ENCODE measurements around the gene RPL22L1. TPM values are rescaled to one million over a fixed set of nuclear protein-coding genes. Genes with fewer than 3 reads are reported as not detected.
"Not testable (repeated sequence)": the region's sequence is repeated elsewhere in the genome, so short reads cannot be mapped to it uniquely, and the experiment has no call there.

The RPL22L1 gene
- polyA plus RNA-seq, 1 donor from 2014 or later = 86.6 TPM

DNA sequence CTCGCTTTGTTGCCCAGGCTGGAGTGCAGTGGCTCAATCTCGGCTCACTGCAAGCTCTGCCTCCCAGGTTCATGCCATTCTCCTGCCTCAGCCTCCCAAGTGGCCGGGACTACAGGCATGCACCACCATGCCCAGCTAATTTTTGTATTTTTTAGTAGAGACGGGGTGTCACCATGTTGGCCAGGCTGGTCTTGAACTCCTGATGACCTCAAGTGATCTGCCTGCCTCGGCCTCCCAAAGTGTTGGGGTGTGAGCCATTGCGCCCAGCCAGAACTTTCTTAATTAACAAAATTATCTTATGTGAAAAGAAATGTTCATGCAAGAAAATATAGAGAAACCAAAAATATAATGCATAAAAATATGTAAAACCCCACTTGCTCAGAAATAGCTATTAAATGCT is 7.3 kb upstream of the RPL22L1 start:
- H2AFZ ChIP-seq (ENCODE audit: low read depth, low read length); H3K27me3 ChIP-seq (ENCODE audit: insufficient read depth, low read depth, low read length); H3K4me2 ChIP-seq (ENCODE audit: low read length); H3F3A ChIP-seq (ENCODE audit: insufficient read depth, low read length, poor library complexity, severe bottlenecking); H3K9me2 ChIP-seq (ENCODE audit: insufficient read depth, low read length); H3K4me3 ChIP-seq (ENCODE audit: low read length); H3K9me3 ChIP-seq (ENCODE audit: low read length); H4K20me1 ChIP-seq (ENCODE audit: insufficient read depth); H3K27ac ChIP-seq (ENCODE audit: low read length); H3K36me3 ChIP-seq (ENCODE audit: insufficient read depth, low read length); H3K79me2 ChIP-seq (replicated peaks; ENCODE audit: insufficient read depth, low read length); H3K9ac ChIP-seq (ENCODE audit: low read length): not testable (repeated sequence)

DNA sequence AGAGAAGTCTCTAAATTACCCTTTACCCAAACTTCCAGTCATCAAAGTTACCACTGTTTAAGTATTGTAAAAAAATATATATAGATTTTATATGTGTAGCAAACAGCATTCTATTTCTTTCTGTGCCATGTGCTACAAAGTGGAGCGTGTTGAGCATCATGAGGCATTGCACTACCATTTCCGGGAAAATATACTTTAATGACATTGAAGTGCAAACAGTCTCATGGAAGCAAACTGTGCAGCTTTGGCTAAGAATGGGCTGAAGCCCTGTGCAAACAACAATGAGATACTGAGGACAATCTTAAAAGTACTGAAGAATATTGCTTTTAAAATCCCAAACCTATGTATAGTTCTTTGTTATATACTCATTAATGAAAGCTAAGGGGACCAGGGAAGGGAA is 6.5 kb upstream of the RPL22L1 start:
- no peaks in the 10 kb centered on the region for H4K20me1 ChIP-seq (ENCODE audit: insufficient read depth)
- no peak overlapping the region for H3K9ac ChIP-seq (ENCODE audit: low read length)
- no peaks in the 10 kb centered on the region for H3K9me3 ChIP-seq (ENCODE audit: low read length)
- H3K27ac ChIP-seq (ENCODE audit: low read length) = no peak overlapping the region
- H3K9me2 ChIP-seq (ENCODE audit: insufficient read depth, low read length) = no peaks in the 10 kb centered on the region
- no peaks in the 10 kb centered on the region for H3K79me2 ChIP-seq (replicated peaks; ENCODE audit: insufficient read depth, low read length)
- no peak overlapping the region for H2AFZ ChIP-seq (ENCODE audit: low read depth, low read length)
- no peaks in the 10 kb centered on the region for H3F3A ChIP-seq (ENCODE audit: insufficient read depth, low read length, poor library complexity, severe bottlenecking)
- H3K27me3 ChIP-seq (ENCODE audit: insufficient read depth, low read depth, low read length) = no peaks in the 10 kb centered on the region
- no peaks in the 10 kb centered on the region for H3K36me3 ChIP-seq (ENCODE audit: insufficient read depth, low read length)
- H3K4me3 ChIP-seq (ENCODE audit: low read length) = no peak overlapping the region
- no peak overlapping the region for H3K4me2 ChIP-seq (ENCODE audit: low read length)
- TF ChIP-seq, protein P1, sequence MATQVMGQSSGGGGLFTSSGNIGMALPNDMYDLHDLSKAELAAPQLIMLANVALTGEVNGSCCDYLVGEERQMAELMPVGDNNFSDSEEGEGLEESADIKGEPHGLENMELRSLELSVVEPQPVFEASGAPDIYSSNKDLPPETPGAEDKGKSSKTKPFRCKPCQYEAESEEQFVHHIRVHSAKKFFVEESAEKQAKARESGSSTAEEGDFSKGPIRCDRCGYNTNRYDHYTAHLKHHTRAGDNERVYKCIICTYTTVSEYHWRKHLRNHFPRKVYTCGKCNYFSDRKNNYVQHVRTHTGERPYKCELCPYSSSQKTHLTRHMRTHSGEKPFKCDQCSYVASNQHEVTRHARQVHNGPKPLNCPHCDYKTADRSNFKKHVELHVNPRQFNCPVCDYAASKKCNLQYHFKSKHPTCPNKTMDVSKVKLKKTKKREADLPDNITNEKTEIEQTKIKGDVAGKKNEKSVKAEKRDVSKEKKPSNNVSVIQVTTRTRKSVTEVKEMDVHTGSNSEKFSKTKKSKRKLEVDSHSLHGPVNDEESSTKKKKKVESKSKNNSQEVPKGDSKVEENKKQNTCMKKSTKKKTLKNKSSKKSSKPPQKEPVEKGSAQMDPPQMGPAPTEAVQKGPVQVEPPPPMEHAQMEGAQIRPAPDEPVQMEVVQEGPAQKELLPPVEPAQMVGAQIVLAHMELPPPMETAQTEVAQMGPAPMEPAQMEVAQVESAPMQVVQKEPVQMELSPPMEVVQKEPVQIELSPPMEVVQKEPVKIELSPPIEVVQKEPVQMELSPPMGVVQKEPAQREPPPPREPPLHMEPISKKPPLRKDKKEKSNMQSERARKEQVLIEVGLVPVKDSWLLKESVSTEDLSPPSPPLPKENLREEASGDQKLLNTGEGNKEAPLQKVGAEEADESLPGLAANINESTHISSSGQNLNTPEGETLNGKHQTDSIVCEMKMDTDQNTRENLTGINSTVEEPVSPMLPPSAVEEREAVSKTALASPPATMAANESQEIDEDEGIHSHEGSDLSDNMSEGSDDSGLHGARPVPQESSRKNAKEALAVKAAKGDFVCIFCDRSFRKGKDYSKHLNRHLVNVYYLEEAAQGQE (IDR thresholded peaks at IDR 0.05; ENCODE audit: borderline replicate concordance) = no peak
- no peak for TF ChIP-seq EZH2 (IDR thresholded peaks at IDR 0.05; ENCODE audit: borderline replicate concordance, insufficient read depth, low read length, poor library complexity, severe bottlenecking)
- no peak for TF ChIP-seq SMC3 (conservative IDR thresholded peaks at IDR 0.05; ENCODE audit: poor library complexity)
- no peak for TF ChIP-seq RAD21 (conservative IDR thresholded peaks at IDR 0.05)
- TF ChIP-seq, protein P2, sequence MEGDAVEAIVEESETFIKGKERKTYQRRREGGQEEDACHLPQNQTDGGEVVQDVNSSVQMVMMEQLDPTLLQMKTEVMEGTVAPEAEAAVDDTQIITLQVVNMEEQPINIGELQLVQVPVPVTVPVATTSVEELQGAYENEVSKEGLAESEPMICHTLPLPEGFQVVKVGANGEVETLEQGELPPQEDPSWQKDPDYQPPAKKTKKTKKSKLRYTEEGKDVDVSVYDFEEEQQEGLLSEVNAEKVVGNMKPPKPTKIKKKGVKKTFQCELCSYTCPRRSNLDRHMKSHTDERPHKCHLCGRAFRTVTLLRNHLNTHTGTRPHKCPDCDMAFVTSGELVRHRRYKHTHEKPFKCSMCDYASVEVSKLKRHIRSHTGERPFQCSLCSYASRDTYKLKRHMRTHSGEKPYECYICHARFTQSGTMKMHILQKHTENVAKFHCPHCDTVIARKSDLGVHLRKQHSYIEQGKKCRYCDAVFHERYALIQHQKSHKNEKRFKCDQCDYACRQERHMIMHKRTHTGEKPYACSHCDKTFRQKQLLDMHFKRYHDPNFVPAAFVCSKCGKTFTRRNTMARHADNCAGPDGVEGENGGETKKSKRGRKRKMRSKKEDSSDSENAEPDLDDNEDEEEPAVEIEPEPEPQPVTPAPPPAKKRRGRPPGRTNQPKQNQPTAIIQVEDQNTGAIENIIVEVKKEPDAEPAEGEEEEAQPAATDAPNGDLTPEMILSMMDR (IDR thresholded peaks at IDR 0.05; ENCODE audit: poor library complexity, severe bottlenecking) = no peak
- no peak for TF ChIP-seq POLR2AphosphoS5 (IDR thresholded peaks at IDR 0.05)
- TF ChIP-seq EP300 (conservative IDR thresholded peaks at IDR 0.05; ENCODE audit: poor library complexity, severe bottlenecking) = no peak
- TF ChIP-seq TAF1 (IDR thresholded peaks at IDR 0.05; ENCODE audit: low read depth) = no peak
- TF ChIP-seq MXI1 (conservative IDR thresholded peaks at IDR 0.05; ENCODE audit: poor library complexity, severe bottlenecking) = no peak

DNA sequence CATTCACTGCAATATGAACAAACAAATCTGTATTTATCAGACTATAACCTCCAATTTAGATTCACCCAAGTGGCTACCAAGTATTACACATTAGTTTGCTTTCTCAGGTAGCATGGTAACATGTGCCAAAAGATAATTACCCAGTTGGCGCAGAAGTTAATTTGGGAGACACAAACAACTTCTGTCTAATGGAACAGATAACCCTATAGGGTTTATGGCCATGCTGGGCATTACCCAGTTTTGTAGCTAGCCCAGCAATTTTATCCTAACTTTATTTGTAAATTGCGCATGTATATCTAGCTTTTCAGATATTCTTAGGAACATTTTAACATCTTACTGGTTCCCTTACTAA is 780 bp downstream of the RPL22L1 start:
- Histone ChIP-seq H3K9me3 (ENCODE audit: low read length) (no peaks in the 10 kb centered on the region), H3K4me2 (ENCODE audit: low read length) (peak overlapping the region; percentile 99), H3F3A (ENCODE audit: insufficient read depth, low read length, poor library complexity, severe bottlenecking) (peaks cover 3% of the 10 kb centered on the region), H3K79me2 (replicated peaks; ENCODE audit: insufficient read depth, low read length) (peaks cover 21% of the 10 kb centered on the region), H3K4me3 (ENCODE audit: low read length) (peak overlapping the region; percentile 66), H3K27me3 (ENCODE audit: insufficient read depth, low read depth, low read length) (no peaks in the 10 kb centered on the region), H3K9ac (ENCODE audit: low read length) (peak overlapping the region; percentile 68), H3K36me3 (ENCODE audit: insufficient read depth, low read length) (peaks cover 9% of the 10 kb centered on the region), H3K9me2 (ENCODE audit: insufficient read depth, low read length) (no peaks in the 10 kb centered on the region), H3K27ac (ENCODE audit: low read length) (peak overlapping the region; percentile 81), H4K20me1 (ENCODE audit: insufficient read depth) (no peaks in the 10 kb centered on the region), H2AFZ (ENCODE audit: low read depth, low read length) (peak overlapping the region; percentile 84)
- TF ChIP-seq SMC3 (conservative IDR thresholded peaks at IDR 0.05; ENCODE audit: poor library complexity) = no peak
- TF ChIP-seq POLR2AphosphoS5 (IDR thresholded peaks at IDR 0.05) = no peak
- TF ChIP-seq, protein P1 (IDR thresholded peaks at IDR 0.05; ENCODE audit: borderline replicate concordance) = no peak
- TF ChIP-seq EZH2 (IDR thresholded peaks at IDR 0.05; ENCODE audit: borderline replicate concordance, insufficient read depth, low read length, poor library complexity, severe bottlenecking) = no peak
- TF ChIP-seq TAF1 (IDR thresholded peaks at IDR 0.05; ENCODE audit: low read depth) = no peak
- no peak for TF ChIP-seq MXI1 (conservative IDR thresholded peaks at IDR 0.05; ENCODE audit: poor library complexity, severe bottlenecking)
- no peak for TF ChIP-seq EP300 (conservative IDR thresholded peaks at IDR 0.05; ENCODE audit: poor library complexity, severe bottlenecking)
- no peak for TF ChIP-seq RAD21 (conservative IDR thresholded peaks at IDR 0.05)
- TF ChIP-seq, protein P2 (IDR thresholded peaks at IDR 0.05; ENCODE audit: poor library complexity, severe bottlenecking) = no peak

Data from neural cell (in vitro differentiated cells).